ENCODE data around the gene CTNNBIP1.

CTNNBIP1 gene

DNA sequence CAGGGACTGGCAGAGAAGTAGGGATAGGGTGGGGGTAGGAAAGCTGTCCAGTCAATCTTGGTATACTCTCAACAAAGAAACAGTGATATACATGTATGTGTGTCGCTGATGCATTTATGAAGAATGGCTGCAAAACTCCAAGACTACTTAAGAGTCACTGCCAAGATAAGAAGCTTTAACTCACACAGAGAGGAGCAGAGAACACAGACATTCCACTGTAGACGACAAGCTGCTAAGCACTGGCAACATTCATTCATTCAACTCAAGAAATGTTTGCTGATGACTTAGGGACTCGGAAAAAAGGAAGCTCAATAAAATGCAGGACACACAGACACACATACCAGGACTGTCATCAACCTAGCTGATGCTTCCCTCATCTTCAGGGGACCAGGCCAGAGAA lies 5.5 kb downstream of the CTNNBIP1 start:
- no peak for DNase-seq (ENCODE audit: low spot score)

DNA sequence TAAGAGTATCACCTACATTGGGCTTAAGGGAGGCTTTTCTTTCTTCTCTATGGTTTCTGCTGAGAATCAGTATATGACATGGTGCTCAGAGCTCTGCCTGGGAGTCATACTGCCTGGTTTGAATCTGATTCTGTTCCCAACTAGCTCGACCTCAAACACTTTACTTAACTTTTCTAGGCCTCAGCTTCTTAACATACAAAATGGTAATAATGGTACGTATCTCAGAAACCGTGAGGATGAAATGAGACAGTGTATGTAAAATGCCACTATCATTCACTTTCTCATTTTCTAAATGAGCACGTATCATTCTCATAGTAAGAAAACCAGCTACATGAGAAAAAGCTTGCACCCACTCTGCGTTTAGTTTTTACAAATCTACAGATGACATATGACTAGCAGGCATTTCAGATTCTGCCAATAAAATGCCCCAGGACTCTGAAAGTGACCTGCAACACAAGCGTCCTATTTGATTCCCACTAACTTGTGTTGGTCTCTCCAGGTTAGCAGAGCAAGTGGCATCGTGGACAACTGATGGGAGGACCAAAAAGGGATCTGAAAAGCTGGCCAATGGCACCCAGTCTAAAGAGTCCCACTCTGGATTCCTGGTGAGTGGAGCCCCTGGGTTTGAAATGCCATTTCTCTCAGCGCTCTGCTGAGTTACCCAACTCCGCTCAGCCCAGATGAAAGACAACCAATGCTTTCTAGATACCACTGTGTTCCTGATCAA lies 6.1 kb downstream of the CTNNBIP1 start:
- no peak for DNase-seq (ENCODE audit: low spot score)

DNA sequence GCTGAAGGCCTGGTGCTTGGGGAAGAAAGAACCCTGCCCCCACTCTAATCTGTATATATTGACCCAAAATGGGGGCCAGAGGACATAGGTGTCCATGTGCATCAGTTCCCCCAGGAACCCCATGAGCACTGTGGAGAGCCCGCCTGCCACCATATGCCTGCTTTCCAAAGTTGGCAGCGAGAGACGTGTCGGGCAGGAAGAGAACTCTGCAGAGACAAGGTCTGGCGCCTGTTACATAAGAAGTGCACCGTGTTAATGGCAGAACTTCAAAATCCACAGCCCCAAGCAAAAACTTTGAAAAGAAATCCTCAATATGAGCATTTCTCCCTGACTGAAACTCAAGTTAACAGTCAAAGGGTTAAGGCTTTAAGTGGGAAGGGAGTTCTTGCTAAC lies 8.0 kb downstream of the CTNNBIP1 start:
- no peak for DNase-seq (ENCODE audit: low spot score)

DNA sequence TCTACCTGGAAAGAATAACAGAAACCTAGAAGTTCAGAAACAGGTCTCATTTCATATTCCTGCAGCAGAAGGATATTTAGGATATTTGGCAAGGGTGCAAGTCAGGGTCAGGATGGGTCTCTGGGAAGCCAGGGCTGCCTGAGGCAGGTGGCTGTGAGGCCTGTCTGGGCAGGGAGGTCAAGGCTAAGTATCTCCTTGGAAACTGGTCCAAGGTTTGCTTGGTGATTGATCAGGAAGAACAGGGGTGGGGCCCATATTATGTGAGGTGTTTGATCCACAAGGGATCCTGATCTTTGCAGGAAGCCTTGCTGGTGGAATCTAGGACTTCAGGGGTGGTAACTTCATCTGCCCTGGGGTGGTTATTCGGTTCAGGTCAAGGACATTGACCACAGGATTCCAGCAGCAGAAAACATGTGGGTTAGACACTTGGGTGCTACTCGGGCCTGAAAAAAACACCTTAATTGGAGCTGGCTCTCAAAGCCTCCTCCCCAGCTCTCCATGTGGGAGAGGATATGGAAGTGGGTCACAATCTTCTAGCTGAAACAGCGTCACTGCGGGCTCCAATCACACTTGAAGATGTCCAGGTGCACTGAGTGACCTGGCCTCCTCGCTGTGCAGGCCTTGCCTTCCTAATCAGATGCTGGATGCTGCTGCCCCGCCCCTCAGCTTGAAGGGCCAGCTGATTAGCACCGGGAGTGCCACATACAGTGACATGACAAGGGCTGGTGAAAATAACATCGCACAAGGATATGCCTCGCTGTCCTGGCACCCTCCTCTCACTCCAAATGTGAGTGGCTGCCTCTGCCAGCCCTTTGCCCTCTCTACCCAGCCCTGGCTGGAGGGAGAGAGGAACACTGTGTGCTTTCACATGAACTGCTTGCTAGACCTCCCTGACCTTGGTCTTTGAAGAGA lies 8.7 kb downstream of the CTNNBIP1 start:
- no peak for DNase-seq (ENCODE audit: low spot score)

DNA sequence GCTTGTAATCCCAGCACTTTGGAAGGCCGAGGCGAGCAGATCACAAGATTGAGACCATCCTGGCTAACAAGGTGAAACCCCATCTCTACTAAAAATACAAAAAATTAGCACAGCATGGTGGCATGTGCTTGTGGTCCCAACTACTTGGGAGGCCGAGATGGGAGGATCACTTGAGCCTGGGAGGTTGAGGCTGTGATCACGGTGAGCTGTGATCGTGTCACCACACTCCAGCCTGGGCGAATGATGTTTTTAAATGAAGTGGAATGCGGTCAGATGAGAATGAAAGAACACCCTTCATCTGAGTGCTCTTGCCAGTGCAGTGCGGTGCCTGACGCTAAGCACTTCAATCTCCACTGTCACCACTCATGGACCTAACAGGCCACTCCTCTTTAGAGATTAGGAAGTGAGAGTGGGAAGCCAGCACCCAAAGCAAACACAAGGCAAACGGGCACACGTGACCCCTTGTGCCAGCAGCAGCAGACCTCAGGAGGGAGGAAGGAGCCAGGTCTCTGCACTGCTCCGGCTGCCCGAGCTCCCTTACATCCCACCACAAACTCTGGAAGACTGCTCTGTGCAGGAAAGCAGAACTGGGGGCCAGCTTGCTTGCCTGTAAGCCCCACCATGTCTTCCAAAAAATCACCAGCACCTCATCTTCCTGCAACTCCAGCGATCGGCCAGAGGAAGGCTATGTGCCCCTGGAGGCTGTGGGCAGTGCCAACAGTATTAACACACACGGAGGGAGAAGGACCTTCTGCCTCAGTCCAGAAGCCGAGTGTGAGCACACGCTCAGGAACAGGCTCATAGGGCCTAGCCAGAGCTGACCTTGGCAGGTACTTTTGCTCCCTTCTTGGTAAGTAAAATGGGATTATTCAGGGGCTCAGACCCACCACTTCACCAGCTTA lies 9.7 kb downstream of the CTNNBIP1 start:
- peak; percentile 54 for DNase-seq (ENCODE audit: low spot score)

DNA sequence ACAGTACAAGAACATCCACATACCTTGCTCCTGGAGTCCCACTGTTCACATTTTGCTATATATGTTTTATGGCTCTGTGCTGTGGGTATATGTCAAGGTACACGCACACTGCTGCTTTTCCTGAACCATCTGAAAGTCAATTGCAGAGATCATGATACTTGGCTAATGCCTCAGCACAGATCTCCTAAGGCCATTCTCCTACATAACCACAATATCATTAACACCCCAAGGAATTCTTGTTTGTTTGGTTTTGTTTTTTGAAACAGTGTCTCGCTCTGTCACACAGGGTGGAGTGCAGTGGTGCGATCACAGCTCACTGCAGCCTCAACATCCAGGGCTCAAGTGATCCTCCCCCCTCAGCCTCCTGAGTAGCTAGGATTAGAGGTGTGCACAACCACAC lies 16.0 kb downstream of the CTNNBIP1 start:
- no peak for DNase-seq (ENCODE audit: low spot score)

DNA sequence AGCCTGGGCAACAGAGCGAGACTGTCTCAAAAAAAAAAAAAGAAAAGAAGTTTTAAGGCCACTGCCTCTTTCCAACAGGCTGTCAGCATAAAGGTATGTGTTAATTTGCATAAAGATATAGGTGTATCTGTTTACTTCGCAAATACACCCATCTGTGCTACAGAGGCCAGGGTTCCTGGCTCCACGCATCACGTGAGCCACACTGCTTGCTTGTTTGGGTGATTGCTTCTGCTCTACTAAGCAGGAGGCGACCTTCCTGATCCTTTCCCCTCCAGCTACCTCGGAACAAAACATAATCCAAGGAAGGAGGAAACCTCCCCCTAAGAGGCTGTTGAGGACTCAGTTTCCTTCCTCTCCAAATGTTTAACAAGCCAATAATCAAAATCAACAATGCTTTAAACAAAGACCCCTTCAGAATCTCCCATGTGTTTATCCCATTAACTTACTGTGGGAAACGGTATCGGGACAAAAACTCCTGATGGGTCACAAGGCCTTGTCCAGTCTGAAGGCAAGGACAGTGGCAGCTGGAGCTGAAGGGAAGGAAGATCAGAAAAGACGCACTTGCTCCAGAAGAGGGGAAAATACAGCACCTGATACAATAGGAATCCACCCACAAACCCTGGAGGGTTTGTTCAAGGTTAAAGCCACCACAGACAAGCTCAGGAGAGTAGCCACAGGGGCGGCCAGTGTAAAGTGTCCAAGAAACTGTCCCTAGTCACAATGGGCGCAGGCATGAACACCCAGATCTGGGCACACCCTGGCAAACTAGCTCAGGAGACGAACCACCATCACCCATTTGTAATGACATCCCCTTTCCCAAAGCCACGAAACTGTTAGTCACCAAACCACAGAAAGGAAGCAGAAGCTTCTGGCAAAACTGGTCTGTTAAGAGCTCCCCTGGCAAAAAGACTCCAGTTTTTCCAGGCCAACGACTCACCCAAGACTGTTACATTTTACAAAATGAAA lies 17.2 kb downstream of the CTNNBIP1 start:
- no peak for DNase-seq (ENCODE audit: low spot score)

DNA sequence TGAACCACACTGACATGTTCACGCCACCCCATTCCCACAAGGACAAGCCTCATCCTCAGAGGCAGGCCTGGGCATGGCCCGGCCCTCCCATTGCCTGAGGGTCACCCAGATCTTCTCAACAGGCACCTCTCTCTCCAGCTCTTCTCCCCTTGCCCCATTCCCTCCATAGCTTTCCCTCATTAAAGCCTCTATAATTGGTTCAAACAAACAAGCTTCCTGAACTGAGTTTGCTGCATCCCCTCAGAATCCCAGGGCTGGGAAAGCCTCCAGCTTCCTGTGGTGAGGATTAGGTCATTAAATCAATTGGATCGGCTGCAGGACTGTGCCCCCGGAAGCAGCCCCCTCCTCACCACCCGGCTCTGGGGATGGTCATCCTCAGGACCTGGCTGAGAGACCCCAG lies 18.9 kb downstream of the CTNNBIP1 start:
- no peak for DNase-seq (ENCODE audit: low spot score)

DNA sequence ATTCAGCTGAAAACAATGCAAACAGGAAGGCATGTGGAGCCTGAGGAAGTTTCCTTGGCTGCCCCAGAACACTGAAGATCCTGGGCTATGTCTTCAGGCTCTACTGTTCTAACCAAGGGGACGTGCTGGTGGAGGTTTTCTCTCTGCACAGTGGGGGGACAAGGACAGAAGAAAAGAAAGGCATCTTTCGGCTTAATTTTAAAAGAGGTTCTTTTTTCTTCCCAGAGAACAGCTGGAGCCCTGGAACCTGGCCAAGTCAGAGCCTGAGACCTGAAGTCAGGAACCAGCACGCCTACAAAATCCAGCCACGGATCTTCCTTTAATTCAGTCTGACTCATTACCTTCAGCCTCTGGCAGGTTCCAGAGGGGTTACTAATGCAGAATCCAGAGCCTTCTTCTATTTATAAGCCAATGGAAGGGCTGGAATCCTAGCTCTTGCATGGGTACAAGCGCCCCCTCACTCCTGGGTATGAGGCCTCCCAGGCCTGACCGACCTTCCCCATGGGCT lies 19.8 kb downstream of the CTNNBIP1 start:
- DNase-seq (ENCODE audit: low spot score), result no peak

DNA sequence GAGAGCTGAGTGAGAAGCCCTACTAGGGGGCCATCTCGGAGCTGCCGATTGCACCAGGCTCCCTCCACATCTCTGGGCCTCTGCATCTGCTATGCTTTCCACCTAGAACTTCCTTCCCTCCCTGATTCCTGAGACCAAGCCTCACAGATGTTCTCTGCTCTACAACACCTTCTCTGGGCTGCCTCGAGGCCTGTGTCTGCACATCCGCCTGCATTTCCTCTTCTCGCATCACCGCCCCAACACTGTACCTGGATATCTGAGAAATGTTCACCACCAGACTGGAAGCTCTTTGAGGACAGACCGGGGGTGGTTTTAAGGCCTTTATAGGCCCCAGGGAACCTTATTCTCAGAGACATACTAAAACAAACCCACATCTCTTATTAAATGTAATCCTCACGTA lies 20.7 kb downstream of the CTNNBIP1 start:
- no peak for DNase-seq (ENCODE audit: low spot score)

DNA sequence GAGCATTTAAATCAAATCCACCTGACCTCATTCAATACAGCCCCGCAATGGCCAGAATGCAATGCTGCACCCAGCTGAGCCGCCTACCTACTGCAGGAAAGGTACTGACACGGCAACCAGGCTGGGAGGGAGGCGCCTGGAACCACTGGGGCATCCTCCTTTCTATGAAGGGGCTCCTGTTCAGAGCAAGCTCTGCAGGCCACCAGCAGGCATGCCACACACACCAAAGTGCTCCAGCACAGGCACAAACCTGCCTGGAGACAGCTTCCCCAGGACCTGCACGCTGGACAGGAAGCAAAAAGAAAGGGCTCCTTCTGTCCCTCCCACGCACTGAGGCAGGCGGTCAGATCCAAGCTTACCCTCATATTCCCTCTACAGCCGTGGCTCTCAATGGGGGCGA lies 21.2 kb downstream of the CTNNBIP1 start:
- DNase-seq (ENCODE audit: low spot score), result no peak

DNA sequence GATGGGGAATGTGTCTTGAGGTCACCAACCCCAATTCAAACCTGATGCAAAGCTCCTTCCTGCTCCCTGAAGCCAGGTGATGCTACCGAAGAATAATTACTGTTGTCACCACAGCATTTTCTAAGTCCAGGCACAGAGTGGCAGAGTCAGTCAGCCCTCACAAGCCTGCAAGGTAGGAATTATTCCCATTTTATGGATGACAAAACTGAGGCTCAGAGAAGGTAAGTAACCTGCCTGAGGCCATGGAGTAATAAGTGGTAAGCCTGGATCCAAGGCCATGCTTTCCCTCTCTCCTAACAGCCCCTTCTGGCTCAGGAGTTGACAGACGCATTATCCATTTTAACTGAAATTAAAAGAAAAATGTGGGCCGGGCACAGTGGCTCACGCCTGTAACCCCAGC lies 23.0 kb downstream of the CTNNBIP1 start:
- no peak for DNase-seq (ENCODE audit: low spot score)

DNA sequence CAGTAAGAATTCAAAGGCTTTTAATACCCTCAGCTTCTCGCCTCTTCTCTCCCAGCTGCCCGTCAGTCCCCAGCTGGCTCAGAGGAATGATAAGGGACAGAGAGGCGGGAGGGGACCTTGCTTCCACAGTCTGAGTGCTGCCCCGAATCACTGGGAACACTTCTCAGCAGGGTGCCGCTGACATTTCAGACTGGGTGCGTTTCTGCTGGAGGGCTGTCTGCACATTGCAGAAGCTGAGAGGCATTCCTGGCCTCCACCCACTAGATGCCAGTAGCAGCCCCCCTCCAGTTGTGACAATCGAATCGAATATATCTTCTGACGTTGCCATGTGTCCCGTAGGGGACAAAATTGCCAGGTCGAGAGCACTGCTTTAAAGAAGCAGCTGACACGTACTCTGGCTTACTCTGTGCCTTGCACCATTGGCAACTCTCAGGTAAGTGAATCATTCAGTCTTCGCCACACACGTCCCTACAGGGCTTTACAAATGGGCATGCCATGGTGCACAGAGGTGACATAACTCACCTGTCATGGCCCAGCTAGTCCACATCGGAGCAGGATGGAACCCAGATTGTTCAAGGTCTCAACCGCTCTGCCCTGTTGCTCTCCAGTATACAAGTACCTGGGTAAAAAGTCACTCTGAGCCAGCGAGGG lies 23.9 kb downstream of the CTNNBIP1 start:
- no peak for DNase-seq (ENCODE audit: low spot score)

DNA sequence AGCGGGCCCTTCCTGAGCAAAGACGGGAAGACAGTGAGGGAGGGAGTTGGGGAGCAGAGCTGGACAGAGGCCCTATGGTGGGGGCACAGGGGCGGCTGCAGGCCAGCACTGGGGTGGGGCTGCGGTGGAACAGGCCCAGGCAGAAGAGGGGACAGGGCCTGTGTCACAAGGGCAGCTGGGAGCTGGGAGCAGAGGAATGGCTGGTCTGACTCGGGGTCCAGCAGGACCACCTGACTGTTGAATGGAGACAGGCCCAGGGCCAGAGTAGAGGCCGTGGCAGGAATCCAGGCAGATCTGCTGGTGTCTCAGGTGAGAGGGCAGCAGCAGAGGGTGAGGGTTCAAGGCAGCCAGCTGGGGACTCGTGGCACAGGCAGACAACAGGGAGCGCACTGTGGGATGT lies 25.3 kb downstream of the CTNNBIP1 start:
- no peak for DNase-seq (ENCODE audit: low spot score)

DNA sequence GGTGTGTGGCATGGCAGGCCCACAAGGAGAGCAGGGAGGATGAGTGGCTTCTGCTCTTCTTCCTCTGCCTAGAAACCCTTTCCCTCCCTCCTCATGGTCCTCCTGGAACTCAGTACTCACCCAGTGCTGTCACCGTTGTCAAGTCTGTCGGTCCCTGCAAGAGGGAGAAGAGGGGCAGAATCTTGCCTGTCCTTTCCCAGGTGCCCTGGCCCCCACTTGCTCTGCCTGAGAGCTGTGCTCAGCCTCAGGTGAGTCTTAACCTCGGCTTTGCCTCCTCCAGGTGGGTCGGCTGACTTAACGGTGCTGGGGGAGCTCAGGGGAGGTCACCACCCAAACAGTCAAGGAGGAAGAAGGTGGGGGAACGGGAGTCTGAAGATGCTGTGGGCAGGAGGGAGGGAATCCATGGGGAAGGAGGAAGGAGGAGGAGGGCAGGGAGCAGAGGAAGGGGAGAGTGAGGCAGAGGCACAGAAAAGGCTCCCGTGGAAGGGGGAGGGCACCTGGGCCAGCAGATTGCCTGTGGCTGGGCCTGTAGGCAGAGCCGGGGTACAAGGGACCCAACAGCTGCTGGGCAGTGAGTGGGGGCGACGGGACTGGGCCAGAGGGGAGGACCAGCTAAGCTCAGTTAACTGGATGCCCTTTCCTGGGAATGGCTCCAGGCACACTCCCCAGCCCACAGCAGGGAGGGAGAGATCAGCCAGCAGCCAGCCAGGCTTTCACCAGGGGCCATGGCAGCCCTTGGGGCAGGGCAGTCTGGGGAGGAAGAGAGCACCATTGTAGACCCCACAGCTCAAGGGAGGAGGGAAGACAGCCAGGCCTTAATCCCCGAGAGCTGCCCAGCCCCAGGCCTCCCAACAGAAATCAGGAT lies 26.3 kb downstream of the CTNNBIP1 start:
- DNase-seq (ENCODE audit: low spot score), result no peak

DNA sequence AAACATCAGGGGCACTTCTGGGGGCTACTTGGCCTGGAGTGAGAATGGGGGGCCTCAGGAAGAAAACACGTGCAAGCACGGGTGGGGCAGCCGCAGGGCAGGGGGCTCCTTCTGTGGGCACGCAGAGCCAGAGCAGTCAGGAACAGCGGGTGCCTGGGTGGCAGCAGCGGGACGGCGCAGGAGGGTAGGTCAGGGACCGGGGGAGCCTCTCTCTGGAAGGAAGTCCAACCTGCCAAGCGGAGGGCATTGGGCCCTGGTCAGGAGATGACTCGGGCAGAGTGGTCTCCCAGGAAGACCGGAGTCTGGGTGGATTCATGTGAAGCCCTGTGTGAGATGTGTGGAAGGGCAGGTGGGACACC lies 27.1 kb downstream of the CTNNBIP1 start:
- DNase-seq (ENCODE audit: low spot score), result no peak

DNA sequence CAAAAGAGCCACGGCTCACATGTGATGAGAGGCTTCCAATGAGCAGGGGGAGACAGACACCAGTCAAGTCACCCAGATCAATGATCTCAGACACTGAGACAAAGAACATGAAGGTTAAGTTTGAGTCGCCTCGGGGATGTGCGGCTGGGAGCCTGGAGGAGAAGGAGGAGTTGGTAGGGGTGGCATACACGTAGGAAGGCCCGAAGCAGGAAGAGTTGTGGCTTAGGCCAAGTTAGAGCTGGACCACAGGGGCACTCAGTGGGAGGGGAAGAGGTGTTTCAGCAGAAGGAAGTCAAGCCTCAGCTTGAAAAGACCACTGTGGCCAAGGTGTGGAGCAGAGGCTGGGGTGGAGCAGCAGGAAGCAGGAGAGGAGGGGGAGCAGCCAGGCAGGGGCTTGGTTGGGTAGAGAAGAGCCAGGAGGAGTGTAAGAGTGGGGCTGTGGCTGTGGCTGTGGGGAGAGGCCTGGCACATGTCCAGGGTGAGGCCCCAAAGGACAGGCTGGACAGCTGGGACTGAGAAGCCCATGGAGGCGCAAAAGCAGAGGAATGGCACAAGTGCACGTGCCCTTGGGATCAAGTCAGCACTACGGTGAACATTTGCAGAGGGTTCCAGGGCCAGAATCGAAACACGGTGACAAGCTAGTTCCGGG lies 27.6 kb downstream of the CTNNBIP1 start:
- DNase-seq (ENCODE audit: low spot score), result no peak

DNA sequence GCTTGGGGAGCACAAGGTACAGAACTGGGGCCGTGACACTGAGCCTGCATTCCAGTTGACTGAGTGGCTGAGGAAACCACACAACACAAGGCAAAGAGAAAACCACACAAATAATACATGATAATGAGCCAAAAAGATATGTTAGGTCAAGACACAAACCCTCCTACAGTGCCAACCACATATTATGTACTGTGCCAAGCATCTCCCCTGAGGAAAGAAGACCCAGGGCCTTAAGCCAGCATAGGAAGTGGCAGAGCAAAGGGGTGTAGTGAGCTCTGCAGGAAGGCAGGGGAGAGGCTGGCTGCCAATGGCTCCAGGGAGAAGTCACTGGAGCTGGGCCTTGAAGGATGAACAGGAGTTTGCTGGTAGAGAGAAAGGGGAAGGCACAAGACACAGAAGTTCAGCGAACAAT lies 28.2 kb downstream of the CTNNBIP1 start:
- DNase-seq (ENCODE audit: low spot score), result no peak

DNA sequence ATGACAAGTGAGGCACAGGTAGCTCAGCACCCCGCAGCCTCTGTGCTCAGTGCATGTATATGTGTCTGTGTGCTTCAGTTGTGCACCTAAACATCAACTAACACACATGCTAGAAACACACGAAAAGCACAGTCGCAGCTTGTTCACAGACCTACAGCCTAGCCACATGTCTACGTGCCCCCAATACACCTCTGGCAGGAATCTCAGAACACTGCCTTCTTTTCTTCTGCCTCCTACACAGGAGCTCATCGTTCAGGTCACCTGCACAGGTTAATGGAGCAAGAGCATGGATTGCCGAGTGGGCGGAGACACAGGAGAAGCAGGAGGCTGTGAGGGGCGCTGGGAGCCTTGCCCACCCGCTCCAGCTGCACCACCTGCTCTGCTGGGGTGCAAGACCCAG lies 31.7 kb downstream of the CTNNBIP1 start:
- DNase-seq (ENCODE audit: low spot score), result no peak

Data from germinal center (tissue), 1 donor.